Activated naive CD8-positive, alpha-beta T cell treated with anti-CD3 and anti-CD28 coated beads, Interleukin-2, amount 50 U/mL, for 24 hours (primary cell): ENCODE data around the gene MTA1.

ENCODE experiments used
- ATAC-seq: fragments of 150-1000 bp; cut with Tn5 transposase; one replicate; pipeline ENCODE4 v1.10.0; 2021
- DNase-seq: peaks from one replicate; pipeline ENCODE4 v3.0.0; 2021
- H3K27ac Mint-ChIP-seq: one replicate; pipeline ENCODE4 v1.8.0; 2021; ENCODE audit warnings: mild to moderate bottlenecking, mixed read lengths
- H3K27me3 Mint-ChIP-seq: one replicate; pipeline ENCODE4 v1.8.0; 2021; ENCODE audit warnings: mixed read lengths
- H3K36me3 Mint-ChIP-seq: one replicate; pipeline ENCODE4 v1.8.0; 2021; ENCODE audit warnings: low read depth, mixed read lengths
- H3K4me1 Mint-ChIP-seq: one replicate; pipeline ENCODE4 v1.8.0; 2021; ENCODE audit warnings: mixed read lengths
- H3K4me3 Mint-ChIP-seq: one replicate; pipeline ENCODE4 v1.8.0; 2021; ENCODE audit warnings: mild to moderate bottlenecking, moderate library complexity, mixed read lengths
- H3K9me3 Mint-ChIP-seq: one replicate; pipeline ENCODE4 v1.8.0; 2021; ENCODE audit warnings: mixed read lengths

The MTA1 gene

GRCh38 chr14:105384041-105384557 lies 35.5 kb upstream of the MTA1 start:
- Mint-ChIP-seq H3K4me1 (no peaks in the 10 kb centered on the region), H3K36me3 (no peaks in the 10 kb centered on the region), H3K9me3 (no peaks in the 10 kb centered on the region), H3K27me3 (no peaks in the 10 kb centered on the region), H3K4me3 (no peak overlapping the region), H3K27ac (no peak overlapping the region)
- ATAC-seq, result no peak
- DNase-seq, result no peak

DNA sequence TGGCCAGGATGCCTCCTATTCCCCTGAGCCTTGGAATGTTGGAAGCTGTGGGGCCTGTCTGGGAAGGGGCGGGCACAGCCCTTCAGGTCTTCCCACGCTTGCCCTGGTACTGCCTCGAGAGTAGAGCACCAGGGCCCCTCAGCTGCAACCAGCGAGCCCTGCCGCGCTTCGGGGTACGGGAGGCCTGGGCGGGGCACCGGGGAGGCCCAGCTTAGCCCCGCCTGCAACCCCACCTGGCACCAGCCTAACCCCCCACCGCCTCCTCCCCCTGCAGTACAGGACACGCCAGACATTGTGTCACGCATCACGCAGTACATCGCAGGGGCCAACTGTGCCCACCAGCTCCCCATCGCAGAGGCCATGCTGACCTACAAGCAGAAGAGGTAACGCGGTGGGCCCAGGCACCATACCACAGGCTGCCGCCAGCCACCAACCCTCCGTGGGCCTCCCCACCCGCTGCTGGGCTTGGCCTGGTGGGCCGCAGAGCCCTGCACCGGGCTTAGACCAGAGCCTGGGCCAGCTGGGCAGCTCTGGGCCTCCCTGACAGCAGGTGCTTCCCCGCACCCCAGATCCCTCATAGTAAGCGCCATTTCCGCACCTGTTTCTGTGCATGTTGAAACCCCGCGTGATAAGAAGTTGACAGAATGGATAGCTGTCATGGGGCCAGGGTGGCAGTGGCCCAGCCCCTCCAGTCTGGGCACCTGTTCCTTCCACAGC lies 34.9 kb upstream of the MTA1 start:
- Mint-ChIP-seq H3K9me3 (no peaks in the 10 kb centered on the region), H3K36me3 (no peaks in the 10 kb centered on the region), H3K27me3 (no peaks in the 10 kb centered on the region), H3K4me1 (no peaks in the 10 kb centered on the region), H3K27ac (no peak overlapping the region), H3K4me3 (no peak overlapping the region)
- ATAC-seq, result no peak
- DNase-seq, result no peak

DNA sequence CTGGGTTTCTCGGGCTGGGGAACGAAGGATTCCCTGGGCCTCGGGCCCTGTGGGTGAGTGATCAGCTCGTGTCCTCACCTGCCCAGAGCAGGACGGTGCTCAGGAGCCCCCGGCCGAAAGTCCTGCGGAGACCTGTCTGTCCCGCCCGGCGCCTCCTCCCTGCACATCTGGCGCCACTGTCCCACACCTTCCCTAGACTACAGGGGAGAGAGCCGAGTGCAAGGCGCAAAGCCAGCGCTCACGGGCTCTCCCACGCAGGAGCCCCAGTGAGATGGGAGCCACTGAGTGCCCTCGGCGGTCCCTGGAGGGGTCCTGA lies 34.3 kb upstream of the MTA1 start:
- Mint-ChIP-seq H3K36me3 (no peaks in the 10 kb centered on the region), H3K9me3 (no peaks in the 10 kb centered on the region), H3K4me3 (no peak overlapping the region), H3K27me3 (no peaks in the 10 kb centered on the region), H3K4me1 (peaks cover 3% of the 10 kb centered on the region), H3K27ac (no peak overlapping the region)
- ATAC-seq, result no peak
- DNase-seq, result no peak

GRCh38 chr14:105385698-105386365 lies 33.8 kb upstream of the MTA1 start:
- Mint-ChIP-seq H3K9me3 (no peaks in the 10 kb centered on the region), H3K4me1 (peaks cover 3% of the 10 kb centered on the region), H3K27ac (no peak overlapping the region), H3K36me3 (no peaks in the 10 kb centered on the region), H3K4me3 (no peak overlapping the region), H3K27me3 (no peaks in the 10 kb centered on the region)
- ATAC-seq, result no peak
- DNase-seq, result no peak

DNA sequence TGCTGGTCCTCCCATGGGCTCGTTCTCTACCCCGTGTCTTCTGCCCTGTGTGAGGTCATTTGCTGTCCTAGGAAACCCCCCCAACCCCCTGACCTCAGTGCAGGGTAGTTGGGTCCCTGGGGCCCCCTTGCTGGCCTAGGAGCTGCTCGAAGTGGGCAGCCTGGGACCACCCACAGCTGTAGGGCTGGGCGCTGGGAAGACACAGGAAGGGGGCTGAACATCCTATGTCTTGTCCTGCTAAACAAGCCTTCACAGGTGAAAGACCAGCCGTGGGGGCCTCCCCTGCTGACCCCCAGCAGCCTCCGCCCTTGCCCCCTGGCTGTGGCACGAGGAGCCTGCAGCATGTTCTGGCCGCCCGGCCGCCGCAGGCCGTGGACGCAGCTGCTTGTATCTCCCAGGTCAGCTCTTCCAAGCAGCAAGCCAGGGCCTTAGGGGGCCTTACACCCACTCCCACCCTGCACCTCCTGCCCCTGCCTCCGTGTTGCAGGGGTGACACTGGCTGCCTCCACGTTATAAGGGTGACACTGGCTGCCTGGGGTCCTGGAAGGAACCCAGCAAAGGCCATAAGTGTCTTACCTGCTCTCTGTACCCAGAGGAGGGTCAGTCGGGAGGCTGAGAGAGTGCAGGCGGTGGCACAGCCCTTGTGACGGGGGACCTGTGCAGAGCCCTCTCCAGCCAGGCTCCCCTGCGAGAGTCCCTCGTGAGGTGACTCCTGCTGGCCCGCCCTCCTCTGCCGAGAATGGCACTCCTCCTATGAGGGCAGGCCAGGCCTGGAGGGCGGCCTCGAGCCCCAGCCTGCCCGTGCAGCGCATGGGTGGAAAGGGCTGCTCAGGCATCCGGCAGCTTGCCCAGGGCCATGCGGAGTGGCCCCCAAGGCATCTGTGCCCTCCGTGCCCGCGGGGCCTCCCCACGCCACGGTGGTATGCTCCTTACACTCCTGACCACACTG lies 32.8 kb upstream of the MTA1 start:
- Mint-ChIP-seq H3K36me3 (no peaks in the 10 kb centered on the region), H3K4me3 (no peak overlapping the region), H3K9me3 (no peaks in the 10 kb centered on the region), H3K27me3 (no peaks in the 10 kb centered on the region), H3K27ac (no peak overlapping the region), H3K4me1 (peaks cover 3% of the 10 kb centered on the region)
- no peak for ATAC-seq
- no peak for DNase-seq

- ATAC-seq, result no peak
- Mint-ChIP-seq H3K9me3 (no peaks in the 10 kb centered on the region), H3K27ac (no peak overlapping the region), H3K36me3 (no peaks in the 10 kb centered on the region), H3K4me3 (no peak overlapping the region), H3K4me1 (peaks cover 3% of the 10 kb centered on the region), H3K27me3 (no peaks in the 10 kb centered on the region)
- no peak for DNase-seq
These were observed 32.1 kb upstream of the MTA1 start for GRCh38 chr14:105387530-105387922.

DNA sequence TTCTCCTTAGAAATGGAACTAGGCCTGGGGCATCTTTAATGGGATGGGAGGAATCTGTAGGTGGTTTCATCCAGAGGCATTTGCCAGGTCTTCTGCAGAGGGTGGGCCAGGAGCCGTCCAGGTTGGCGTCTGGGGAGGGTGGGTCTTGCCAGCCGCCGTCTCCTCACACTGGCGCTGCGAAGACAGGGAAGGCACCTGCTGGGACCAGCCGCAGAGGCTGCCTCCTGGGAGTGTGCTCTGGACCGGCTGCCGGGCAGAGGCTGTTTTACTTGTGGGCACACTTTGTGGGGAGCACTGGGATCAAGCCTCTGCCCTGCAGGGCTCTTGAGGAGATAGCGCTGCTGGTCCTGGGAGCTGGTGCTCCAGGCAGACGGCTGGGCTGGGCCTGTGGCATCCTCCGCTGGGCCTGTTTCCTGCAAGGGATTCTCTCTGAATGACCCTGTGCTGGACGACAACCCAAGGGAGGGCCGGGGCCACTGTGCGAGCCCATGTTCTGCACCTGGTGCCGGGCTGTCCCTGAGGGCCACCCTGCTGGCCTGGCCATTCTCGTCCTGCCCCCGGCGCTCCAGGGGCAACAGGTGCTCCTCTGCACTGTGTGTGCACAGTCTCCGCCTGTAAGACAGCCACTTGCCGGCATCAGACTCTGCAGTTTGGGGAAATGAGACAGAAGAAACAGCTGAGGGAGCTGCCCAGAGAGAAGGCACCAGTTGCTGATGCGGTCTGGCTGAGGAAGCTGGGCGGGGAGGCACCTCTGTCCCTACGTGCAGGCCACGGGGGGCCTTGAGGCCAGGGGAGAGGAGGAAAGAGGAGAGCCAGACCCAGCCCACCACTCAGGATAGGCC lies 31.3 kb upstream of the MTA1 start:
- Mint-ChIP-seq H3K9me3 (no peaks in the 10 kb centered on the region), H3K27ac (no peak overlapping the region), H3K27me3 (no peaks in the 10 kb centered on the region), H3K36me3 (no peaks in the 10 kb centered on the region), H3K4me3 (no peak overlapping the region), H3K4me1 (peaks cover 3% of the 10 kb centered on the region)
- DNase-seq (no peak), ATAC-seq (no peak)

GRCh38 chr14:105388976-105389375 lies 30.7 kb upstream of the MTA1 start:
- no peak for ATAC-seq
- H3K9me3 Mint-ChIP-seq, result no peaks in the 10 kb centered on the region
- no peaks in the 10 kb centered on the region for H3K36me3 Mint-ChIP-seq
- no peak for DNase-seq
- no peak overlapping the region for H3K27ac Mint-ChIP-seq
- H3K4me1 Mint-ChIP-seq, result peaks cover 3% of the 10 kb centered on the region
- H3K4me3 Mint-ChIP-seq, result no peak overlapping the region
- no peaks in the 10 kb centered on the region for H3K27me3 Mint-ChIP-seq

DNA sequence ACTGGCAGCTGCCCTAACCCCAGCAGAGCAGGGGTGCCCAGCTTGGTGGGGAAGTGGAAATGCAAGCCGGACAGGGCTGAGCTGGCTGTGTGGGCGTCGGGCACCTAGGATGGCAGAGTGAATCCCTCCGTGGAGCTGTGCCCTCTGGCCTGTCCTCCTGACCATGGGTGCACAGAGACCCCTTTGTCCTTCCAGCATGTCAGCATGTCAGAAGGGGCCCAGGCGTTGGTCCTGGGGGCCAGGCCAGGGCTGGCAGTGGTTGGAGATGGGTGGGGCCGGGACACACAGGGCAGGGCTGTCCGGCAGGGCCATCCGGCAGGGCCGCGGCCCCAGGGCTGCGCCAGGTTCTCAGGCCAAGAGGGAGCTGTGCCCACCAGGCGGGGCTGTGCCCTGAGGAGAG lies 30.1 kb upstream of the MTA1 start:
- no peak overlapping the region for H3K27ac Mint-ChIP-seq
- ATAC-seq (no peak), DNase-seq (no peak)
- H3K9me3 Mint-ChIP-seq, result no peaks in the 10 kb centered on the region
- no peak overlapping the region for H3K4me3 Mint-ChIP-seq
- no peaks in the 10 kb centered on the region for H3K36me3 Mint-ChIP-seq
- no peaks in the 10 kb centered on the region for H3K27me3 Mint-ChIP-seq
- H3K4me1 Mint-ChIP-seq, result peaks cover 3% of the 10 kb centered on the region

- DNase-seq (no peak), ATAC-seq (no peak)
- H3K36me3 Mint-ChIP-seq, result no peaks in the 10 kb centered on the region
- no peak overlapping the region for H3K4me3 Mint-ChIP-seq
- H3K4me1 Mint-ChIP-seq, result peaks cover 3% of the 10 kb centered on the region
- H3K27ac Mint-ChIP-seq, result no peak overlapping the region
- no peaks in the 10 kb centered on the region for H3K27me3 Mint-ChIP-seq
- no peaks in the 10 kb centered on the region for H3K9me3 Mint-ChIP-seq
These were observed 29.4 kb upstream of the MTA1 start for GRCh38 chr14:105389976-105390848.

DNA sequence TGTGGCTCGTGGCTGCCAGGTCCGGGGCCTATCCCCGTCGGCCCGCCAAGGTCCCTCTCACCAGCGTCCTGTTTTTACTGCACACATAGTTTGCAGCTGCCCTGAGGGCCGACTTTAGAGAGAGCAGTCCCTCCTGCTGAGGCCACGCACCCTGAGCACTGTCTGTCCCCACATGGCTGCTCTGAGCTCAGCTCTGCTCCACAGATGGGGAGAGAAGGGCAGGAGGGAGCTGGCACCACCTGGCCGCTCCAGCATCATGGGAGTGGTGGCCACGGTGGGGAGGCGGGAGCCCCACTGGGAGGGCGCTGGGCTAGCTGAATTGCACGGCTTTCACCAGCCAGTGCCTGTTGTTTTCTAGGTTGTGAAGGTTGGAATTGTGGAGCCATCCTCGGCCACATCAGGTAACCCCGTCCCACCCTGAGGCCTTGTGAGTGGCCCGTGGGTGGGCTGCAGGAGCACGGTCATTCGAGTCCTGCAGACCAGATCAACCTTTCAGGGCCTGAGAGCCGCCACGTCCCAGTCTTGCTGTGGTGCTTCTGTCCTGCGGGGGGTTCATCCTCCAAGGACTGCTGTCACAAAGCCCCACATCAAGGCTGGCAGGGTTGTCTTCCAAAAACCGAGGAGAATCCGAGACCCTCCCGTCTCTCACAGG lies 28.7 kb upstream of the MTA1 start:
- DNase-seq, result no peak
- Mint-ChIP-seq H3K9me3 (no peaks in the 10 kb centered on the region), H3K27ac (no peak overlapping the region), H3K4me3 (no peak overlapping the region), H3K36me3 (no peaks in the 10 kb centered on the region), H3K4me1 (peaks cover 3% of the 10 kb centered on the region), H3K27me3 (no peaks in the 10 kb centered on the region)
- no peak for ATAC-seq

- H3K27me3 Mint-ChIP-seq, result no peaks in the 10 kb centered on the region
- H3K36me3 Mint-ChIP-seq, result no peaks in the 10 kb centered on the region
- H3K27ac Mint-ChIP-seq, result no peak overlapping the region
- peaks cover 3% of the 10 kb centered on the region for H3K4me1 Mint-ChIP-seq
- ATAC-seq (no peak), DNase-seq (no peak)
- H3K9me3 Mint-ChIP-seq, result no peaks in the 10 kb centered on the region
- no peak overlapping the region for H3K4me3 Mint-ChIP-seq
These were observed 28.1 kb upstream of the MTA1 start for GRCh38 chr14:105391541-105391940.
